ENCODE measurements around the gene OR14A2. TPM values are rescaled to one million over a fixed set of nuclear protein-coding genes. Genes with fewer than 3 reads are reported as not detected.
A peak's percentile ranks its signal among the peaks of the same experiment; 100 is the strongest.
"Not testable (repeated sequence)": the region's sequence is repeated elsewhere in the genome, so short reads cannot be mapped to it uniquely, and the experiment has no call there.

Gene OR14A2
- total and polyA plus RNA-seq, 3 experiments from 2014 or later = not detected

GRCh38 chr1:247742215-247742760, 5.7 kb downstream of the OR14A2 start:
- H3K27me3 Mint-ChIP-seq; H3K4me3 ChIP-seq (ENCODE audit: low read length); H3K36me3 Mint-ChIP-seq; DNase-seq; H3K27ac ChIP-seq (ENCODE audit: low read depth, low read length); H3K4me1 ChIP-seq (ENCODE audit: insufficient read depth, low read length); H3K4me1 Mint-ChIP-seq; H3K9me3 Mint-ChIP-seq; H3K27ac Mint-ChIP-seq; H3K4me3 Mint-ChIP-seq; CTCF ChIA-PET; H3K27me3 ChIP-seq (ENCODE audit: insufficient read depth, low read length, poor library complexity, severe bottlenecking); H3K36me3 ChIP-seq (ENCODE audit: insufficient read depth, low read length); H3K9me3 ChIP-seq (ENCODE audit: low read length); POLR2A ChIA-PET: not testable (repeated sequence)

GRCh38 chr1:247741756-247742155, 6.2 kb downstream of the OR14A2 start:
- H3K27me3 ChIP-seq (ENCODE audit: insufficient read depth, low read length, poor library complexity, severe bottlenecking) = no peaks in the 10 kb centered on the region
- no peaks in the 10 kb centered on the region for H3K36me3 ChIP-seq (ENCODE audit: insufficient read depth, low read length)
- Mint-ChIP-seq H3K36me3 (no peaks in the 10 kb centered on the region), H3K4me3 (no peak overlapping the region), H3K27me3 (peaks cover 0 to 1% of the 10 kb centered on the region in 2 donors), H3K4me1 (no peaks in the 10 kb centered on the region), H3K27ac (no peak overlapping the region), H3K9me3 (peaks cover 0 to 9% (median 2%) of the 10 kb centered on the region in 5 donors)
- H3K4me1 ChIP-seq (ENCODE audit: insufficient read depth, low read length) = no peaks in the 10 kb centered on the region
- CTCF ChIA-PET = no interaction called here
- POLR2A ChIA-PET = no interaction called here
- DNase-seq = no peak
- H3K4me3 ChIP-seq (ENCODE audit: low read length) = no peak overlapping the region
- no peaks in the 10 kb centered on the region for H3K9me3 ChIP-seq (ENCODE audit: low read length)
- H3K27ac ChIP-seq (ENCODE audit: low read depth, low read length) = no peak overlapping the region

GRCh38 chr1:247740721-247741120, 7.2 kb downstream of the OR14A2 start:
- Histone ChIP-seq H3K9me3 (ENCODE audit: low read length) (no peaks in the 10 kb centered on the region), H3K4me1 (ENCODE audit: insufficient read depth, low read length) (no peaks in the 10 kb centered on the region), H3K27me3 (ENCODE audit: insufficient read depth, low read length, poor library complexity, severe bottlenecking) (no peaks in the 10 kb centered on the region), H3K4me3 (ENCODE audit: low read length) (no peak overlapping the region), H3K36me3 (ENCODE audit: insufficient read depth, low read length) (no peaks in the 10 kb centered on the region), H3K27ac (ENCODE audit: low read depth, low read length) (no peak overlapping the region)
- Mint-ChIP-seq H3K27ac (no peak overlapping the region), H3K36me3 (no peaks in the 10 kb centered on the region), H3K4me1 (no peaks in the 10 kb centered on the region), H3K27me3 (no peaks in the 10 kb centered on the region), H3K9me3 (peaks cover 0 to 9% (median 0%) of the 10 kb centered on the region in 5 donors), H3K4me3 (no peak overlapping the region)
- DNase-seq = no peak
- CTCF ChIA-PET = no interaction called here
- POLR2A ChIA-PET = no interaction called here

- ChIA-PET POLR2A (no interaction called here), CTCF (no interaction called here)
- Mint-ChIP-seq H3K36me3 (no peaks in the 10 kb centered on the region), H3K27ac (peak within 1 kb of the TSS in 1 of 8 donors; percentile 12), H3K9me3 (peaks cover 0 to 4% (median 2%) of the 10 kb centered on the region in 5 donors), H3K4me3 (no peak within 1 kb of the TSS), H3K4me1 (no peaks in the 10 kb centered on the region), H3K27me3 (no peaks in the 10 kb centered on the region)
- H3K4me3 ChIP-seq (ENCODE audit: low read length) = no peak within 1 kb of the TSS
- H3K27ac ChIP-seq (ENCODE audit: low read depth, low read length) = no peak within 1 kb of the TSS
- DNase-seq = no peak
- H3K27me3 ChIP-seq (ENCODE audit: insufficient read depth, low read length, poor library complexity, severe bottlenecking) = no peaks in the 10 kb centered on the region
- no peaks in the 10 kb centered on the region for H3K36me3 ChIP-seq (ENCODE audit: insufficient read depth, low read length)
- no peaks in the 10 kb centered on the region for H3K4me1 ChIP-seq (ENCODE audit: insufficient read depth, low read length)
- no peaks in the 10 kb centered on the region for H3K9me3 ChIP-seq (ENCODE audit: low read length)
Observed at GRCh38 chr1:247738315-247738714, 9.6 kb downstream of the OR14A2 start, which contains the start of gene OR14K1. OR14K1 (plus strand) TSS chr1:247738615; CDS start chr1:247738615, 0 bp downstream.

GRCh38 chr1:247721222-247721621, 26.7 kb downstream of the OR14A2 start:
- H3K27ac Mint-ChIP-seq = no peak overlapping the region
- Histone ChIP-seq H3K27ac (ENCODE audit: low read depth, low read length) (no peak overlapping the region), H3K4me1 (ENCODE audit: insufficient read depth, low read length) (no peaks in the 10 kb centered on the region), H3K36me3 (ENCODE audit: insufficient read depth, low read length) (no peaks in the 10 kb centered on the region), H3K27me3 (ENCODE audit: insufficient read depth, low read length, poor library complexity, severe bottlenecking) (no peaks in the 10 kb centered on the region), H3K9me3 (ENCODE audit: low read length) (no peaks in the 10 kb centered on the region), H3K4me3 (ENCODE audit: low read length) (no peak overlapping the region)
- H3K27me3 Mint-ChIP-seq = no peaks in the 10 kb centered on the region
- no peaks in the 10 kb centered on the region for H3K36me3 Mint-ChIP-seq
- peaks cover 7 to 18% (median 10%) of the 10 kb centered on the region in 5 donors for H3K9me3 Mint-ChIP-seq
- ChIA-PET CTCF (no interaction called here), POLR2A (no interaction called here)
- DNase-seq = no peak
- no peaks in the 10 kb centered on the region for H3K4me1 Mint-ChIP-seq
- no peak overlapping the region for H3K4me3 Mint-ChIP-seq

- Histone ChIP-seq H3K36me3 (ENCODE audit: insufficient read depth, low read length) (no peaks in the 10 kb centered on the region), H3K9me3 (ENCODE audit: low read length) (no peaks in the 10 kb centered on the region), H3K4me3 (ENCODE audit: low read length) (no peak within 1 kb of the TSS), H3K27me3 (ENCODE audit: insufficient read depth, low read length, poor library complexity, severe bottlenecking) (no peaks in the 10 kb centered on the region), H3K4me1 (ENCODE audit: insufficient read depth, low read length) (no peaks in the 10 kb centered on the region), H3K27ac (ENCODE audit: low read depth, low read length) (no peak within 1 kb of the TSS)
- DNase-seq = no peak
- peaks cover 3 to 8% (median 4%) of the 10 kb centered on the region in 5 donors for H3K9me3 Mint-ChIP-seq
- no peaks in the 10 kb centered on the region for H3K27me3 Mint-ChIP-seq
- H3K36me3 Mint-ChIP-seq = no peaks in the 10 kb centered on the region
- peak within 1 kb of the TSS in 1 of 8 donors; percentile 56 for H3K27ac Mint-ChIP-seq
- ChIA-PET CTCF (no interaction called here), POLR2A (no interaction called here)
- no peak within 1 kb of the TSS for H3K4me3 Mint-ChIP-seq
- no peaks in the 10 kb centered on the region for H3K4me1 Mint-ChIP-seq
Observed at GRCh38 chr1:247716546-247716945, 31.4 kb downstream of the OR14A2 start, which contains the start of gene OR6F1. OR6F1 (minus strand) TSS chr1:247716646; CDS start chr1:247712755, 3,891 bp downstream.

- Mint-ChIP-seq H3K36me3 (no peaks in the 10 kb centered on the region), H3K27ac (no peak overlapping the region), H3K27me3 (no peaks in the 10 kb centered on the region), H3K4me3 (no peak overlapping the region), H3K4me1 (no peaks in the 10 kb centered on the region), H3K9me3 (peaks cover 0 to 3% (median 0%) of the 10 kb centered on the region in 5 donors)
- H3K9me3 ChIP-seq (ENCODE audit: low read length) = no peaks in the 10 kb centered on the region
- H3K4me1 ChIP-seq (ENCODE audit: insufficient read depth, low read length) = no peaks in the 10 kb centered on the region
- H3K36me3 ChIP-seq (ENCODE audit: insufficient read depth, low read length) = no peaks in the 10 kb centered on the region
- POLR2A ChIA-PET = no interaction called here
- CTCF ChIA-PET = no interaction called here
- no peaks in the 10 kb centered on the region for H3K27me3 ChIP-seq (ENCODE audit: insufficient read depth, low read length, poor library complexity, severe bottlenecking)
- H3K27ac ChIP-seq (ENCODE audit: low read depth, low read length) = no peak overlapping the region
- no peak overlapping the region for H3K4me3 ChIP-seq (ENCODE audit: low read length)
- DNase-seq = no peak
Observed at GRCh38 chr1:247713753-247714152, 34.2 kb downstream of the OR14A2 start.

- H3K27ac Mint-ChIP-seq; H3K4me1 Mint-ChIP-seq; H3K36me3 Mint-ChIP-seq; H3K4me3 Mint-ChIP-seq; H3K4me1 ChIP-seq (ENCODE audit: insufficient read depth, low read length); H3K9me3 Mint-ChIP-seq; H3K27me3 ChIP-seq (ENCODE audit: insufficient read depth, low read length, poor library complexity, severe bottlenecking); POLR2A ChIA-PET; H3K27me3 Mint-ChIP-seq; CTCF ChIA-PET; DNase-seq; H3K4me3 ChIP-seq (ENCODE audit: low read length); H3K27ac ChIP-seq (ENCODE audit: low read depth, low read length); H3K36me3 ChIP-seq (ENCODE audit: insufficient read depth, low read length); H3K9me3 ChIP-seq (ENCODE audit: low read length): not testable (repeated sequence)
Observed at GRCh38 chr1:247710681-247711080, 37.3 kb downstream of the OR14A2 start.

GRCh38 chr1:247701338-247701737, 46.6 kb downstream of the OR14A2 start:
- Mint-ChIP-seq H3K9me3 (peaks cover 0 to 6% (median 3%) of the 10 kb centered on the region in 5 donors), H3K4me3 (no peak overlapping the region), H3K4me1 (peaks cover 0 to 3% (median 0%) of the 10 kb centered on the region in 3 donors), H3K27ac (no peak overlapping the region), H3K36me3 (no peaks in the 10 kb centered on the region), H3K27me3 (no peaks in the 10 kb centered on the region)
- no peaks in the 10 kb centered on the region for H3K9me3 ChIP-seq (ENCODE audit: low read length)
- no peak for DNase-seq
- ChIA-PET CTCF (no interaction called here), POLR2A (no interaction called here)
- H3K36me3 ChIP-seq (ENCODE audit: insufficient read depth, low read length) = no peaks in the 10 kb centered on the region
- H3K27ac ChIP-seq (ENCODE audit: low read depth, low read length) = no peak overlapping the region
- no peaks in the 10 kb centered on the region for H3K27me3 ChIP-seq (ENCODE audit: insufficient read depth, low read length, poor library complexity, severe bottlenecking)
- H3K4me3 ChIP-seq (ENCODE audit: low read length) = no peak overlapping the region
- no peaks in the 10 kb centered on the region for H3K4me1 ChIP-seq (ENCODE audit: insufficient read depth, low read length)

All from CD8-positive, alpha-beta memory T cell (primary cell).